Measurements from ENCODE around the gene CSMD2.

GRCh38 chr1:33670567-33670966, 494.5 kb downstream of the CSMD2 start:
- TF ChIP-seq EZH2phosphoT487 (conservative IDR thresholded peaks at IDR 0.05; ENCODE audit: low read length) = no peak
- TF ChIP-seq, protein P1, sequence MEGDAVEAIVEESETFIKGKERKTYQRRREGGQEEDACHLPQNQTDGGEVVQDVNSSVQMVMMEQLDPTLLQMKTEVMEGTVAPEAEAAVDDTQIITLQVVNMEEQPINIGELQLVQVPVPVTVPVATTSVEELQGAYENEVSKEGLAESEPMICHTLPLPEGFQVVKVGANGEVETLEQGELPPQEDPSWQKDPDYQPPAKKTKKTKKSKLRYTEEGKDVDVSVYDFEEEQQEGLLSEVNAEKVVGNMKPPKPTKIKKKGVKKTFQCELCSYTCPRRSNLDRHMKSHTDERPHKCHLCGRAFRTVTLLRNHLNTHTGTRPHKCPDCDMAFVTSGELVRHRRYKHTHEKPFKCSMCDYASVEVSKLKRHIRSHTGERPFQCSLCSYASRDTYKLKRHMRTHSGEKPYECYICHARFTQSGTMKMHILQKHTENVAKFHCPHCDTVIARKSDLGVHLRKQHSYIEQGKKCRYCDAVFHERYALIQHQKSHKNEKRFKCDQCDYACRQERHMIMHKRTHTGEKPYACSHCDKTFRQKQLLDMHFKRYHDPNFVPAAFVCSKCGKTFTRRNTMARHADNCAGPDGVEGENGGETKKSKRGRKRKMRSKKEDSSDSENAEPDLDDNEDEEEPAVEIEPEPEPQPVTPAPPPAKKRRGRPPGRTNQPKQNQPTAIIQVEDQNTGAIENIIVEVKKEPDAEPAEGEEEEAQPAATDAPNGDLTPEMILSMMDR (IDR thresholded peaks at IDR 0.05; ENCODE audit: insufficient read depth, low read length, poor library complexity, severe bottlenecking) = no peak
